ENCODE measurements around the gene EPB42.

DNA sequence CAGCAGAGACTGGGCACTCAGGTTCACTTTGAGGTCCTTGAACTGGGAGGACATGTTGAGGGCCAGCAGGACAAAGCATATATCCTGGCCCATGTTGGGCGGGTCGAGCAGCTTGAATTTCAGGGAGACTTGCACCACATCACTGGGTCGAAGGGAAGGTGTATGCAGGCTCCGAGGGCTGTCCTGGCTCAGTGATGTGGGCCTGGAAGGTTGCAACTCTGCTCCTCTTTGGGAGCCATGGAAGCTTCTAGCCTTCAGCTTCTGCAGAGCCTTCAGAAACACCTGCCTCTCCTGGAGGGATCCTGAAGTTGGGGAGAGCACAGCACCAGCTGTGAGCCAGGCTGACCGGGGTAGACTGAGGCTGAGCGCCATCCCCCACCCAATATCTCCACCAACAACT is 14.7 kb upstream of the EPB42 start:
- no peak for TF ChIP-seq EZH2 (IDR thresholded peaks at IDR 0.05; ENCODE audit: borderline replicate concordance)
- no peak for TF ChIP-seq CTCF (IDR thresholded peaks at IDR 0.05; ENCODE audit: poor library complexity)
